ENCODE measurements around the gene CR1.

GRCh38 chr1:207606362-207606755 is 110.4 kb downstream of the CR1 start:
- TF ChIP-seq GATA2 (CRISPR knock-in tag; IDR thresholded peaks at IDR 0.05) (no peak), TSC22D4 (tag; IDR thresholded peaks at IDR 0.05) (no peak), SRSF3 (IDR thresholded peaks at IDR 0.05; ENCODE audit: insufficient read depth, low read length) (no peak), ELK1 (CRISPR knock-in tag; IDR thresholded peaks at IDR 0.05) (no peak), RAD21 (CRISPR knock-in tag; conservative IDR thresholded peaks at IDR 0.05 in 1 of 2, IDR thresholded peaks at IDR 0.05 in 1 of 2) (no peak), SIN3A (IDR thresholded peaks at IDR 0.05; ENCODE audit: borderline replicate concordance in 2 of 2, control insufficient read depth in 1 of 2, low read depth in 2 of 2, low read length in 2 of 2) (no peak), MLX (CRISPR knock-in tag; conservative IDR thresholded peaks at IDR 0.05) (no peak), HDAC2 (IDR thresholded peaks at IDR 0.05) (no peak)
